HEK293T (cell line): ENCODE measurements around the gene TRAPPC11.

ENCODE experiments used
- BHLHE40 ChIP-seq: fragments of 450-650 bp; IDR thresholded peaks from 2 replicates; pipeline ENCODE4 v1.6.1; 2016; ENCODE audit warnings: mild to moderate bottlenecking, moderate library complexity, borderline replicate concordance
- FOXM1 ChIP-seq: fragments of 450-650 bp; IDR thresholded peaks from 2 replicates; pipeline ENCODE4 v1.6.1; 2017; ENCODE audit warnings: mild to moderate bottlenecking, borderline replicate concordance
- SP1 ChIP-seq: fragments of 450-650 bp; IDR thresholded peaks from 2 replicates; pipeline ENCODE4 v1.6.1; 2017
- ZNF384 ChIP-seq: fragments of 450-650 bp; IDR thresholded peaks from 2 replicates; pipeline ENCODE4 v1.6.1; 2016

DNA sequence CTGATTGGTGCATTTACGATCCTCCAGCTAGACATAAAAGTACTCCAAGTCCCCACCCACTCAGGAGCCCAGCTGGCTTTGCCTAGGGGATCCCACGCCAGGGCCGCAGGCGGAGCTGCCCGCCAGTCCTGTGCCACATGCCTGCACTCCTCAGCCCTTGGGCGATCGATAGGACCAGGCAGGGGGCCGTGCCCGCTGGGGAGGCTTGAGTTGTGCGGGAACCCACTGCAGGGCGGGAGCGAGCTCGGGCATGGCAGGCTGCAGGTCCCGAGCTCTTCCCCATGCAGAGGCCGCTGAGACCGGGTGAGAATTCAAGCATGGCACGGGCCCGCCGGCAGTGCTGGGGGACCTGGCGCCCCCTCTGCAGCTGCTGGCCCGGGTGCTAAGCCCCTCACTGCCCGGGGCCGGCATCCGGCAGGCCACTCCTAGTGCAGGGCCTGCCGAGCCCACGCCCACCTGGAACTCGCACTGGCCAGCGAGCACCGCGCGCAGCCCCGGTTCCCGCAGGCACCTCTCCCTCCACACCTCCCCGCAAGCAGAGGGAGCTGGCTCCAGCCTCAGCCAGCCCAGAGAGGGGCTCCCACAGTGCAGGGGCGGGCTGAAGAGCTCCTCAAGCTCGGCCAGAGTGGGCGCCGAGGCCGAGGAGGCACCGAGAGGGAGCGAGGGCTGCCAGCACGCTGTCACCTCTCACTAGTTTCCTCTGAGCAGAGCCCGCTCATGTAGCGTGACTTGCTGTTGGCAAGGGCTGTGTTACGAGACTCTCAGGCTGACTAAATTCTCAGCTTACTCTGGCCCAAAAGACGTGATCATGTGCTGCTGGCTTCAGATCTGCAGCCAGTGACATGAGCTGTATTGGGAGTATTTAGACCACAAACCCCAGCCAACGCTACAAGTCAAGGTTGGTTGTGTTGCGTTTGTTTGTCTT is 87.5 kb downstream of the TRAPPC11 start:
- no peak for TF ChIP-seq SP1
- no peak for TF ChIP-seq FOXM1
- no peak for TF ChIP-seq ZNF384
- TF ChIP-seq BHLHE40, result no peak
